ENCODE results near the gene SLC66A1.
A peak's percentile ranks its signal among the peaks of the same experiment; 100 is the strongest.

Gene SLC66A1

DNA sequence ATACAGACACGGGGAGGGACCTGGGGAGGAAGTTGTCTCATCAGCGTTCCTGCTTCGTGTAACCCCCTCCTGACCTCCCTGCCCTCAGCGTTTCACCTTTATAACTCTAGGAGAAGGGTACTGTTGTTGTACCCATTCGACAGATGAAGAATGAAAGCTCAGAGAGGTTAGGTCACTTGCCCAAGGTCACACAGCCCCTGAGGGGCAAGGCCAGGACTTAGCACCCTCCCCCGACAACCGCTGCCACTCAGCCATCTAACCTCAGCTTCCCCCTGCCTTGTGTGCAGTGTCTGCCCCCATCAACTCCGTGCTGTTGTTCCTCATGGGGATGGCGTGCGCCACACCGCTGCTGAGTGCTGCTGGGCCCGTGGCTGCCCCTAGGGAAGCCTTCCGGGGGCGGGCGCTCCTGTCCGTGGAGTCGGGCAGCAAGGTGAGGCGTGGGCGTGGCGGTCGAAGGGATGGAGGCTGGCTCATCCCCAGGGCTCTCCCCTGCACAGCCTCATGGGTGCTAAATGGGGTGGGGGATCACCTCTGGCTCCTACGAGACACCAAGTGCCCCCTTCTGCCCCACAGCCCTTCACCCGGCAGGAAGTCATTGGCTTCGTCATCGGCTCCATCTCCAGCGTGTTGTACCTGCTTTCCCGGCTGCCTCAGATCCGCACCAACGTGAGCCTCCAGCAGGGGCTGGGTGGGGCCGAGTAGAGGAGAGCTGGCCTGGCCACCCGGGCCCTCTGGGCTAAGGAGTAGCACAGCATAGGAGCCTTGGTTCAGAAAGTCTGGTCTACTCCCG lies 14.0 kb downstream of the SLC66A1 start:
- no peak for DNase-seq (ENCODE audit: low spot score)

DNA sequence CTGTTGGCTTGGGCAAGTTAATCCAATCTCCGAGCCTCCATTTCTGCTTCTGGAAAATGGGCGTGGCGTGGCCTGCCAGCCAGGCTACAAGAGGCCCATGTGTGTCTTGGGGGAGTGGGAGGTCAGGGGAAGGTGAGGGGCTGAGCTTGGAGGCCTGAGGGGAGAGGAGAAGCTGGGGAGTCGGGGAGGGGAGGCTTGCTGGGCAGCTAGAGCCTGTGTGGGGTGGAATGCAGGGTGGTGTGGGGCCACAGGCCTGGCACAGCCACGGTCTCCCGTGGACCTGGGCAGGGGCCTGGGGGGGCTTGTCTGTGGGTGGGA lies 14.6 kb downstream of the SLC66A1 start:
- no peak for DNase-seq (ENCODE audit: low spot score)

DNA sequence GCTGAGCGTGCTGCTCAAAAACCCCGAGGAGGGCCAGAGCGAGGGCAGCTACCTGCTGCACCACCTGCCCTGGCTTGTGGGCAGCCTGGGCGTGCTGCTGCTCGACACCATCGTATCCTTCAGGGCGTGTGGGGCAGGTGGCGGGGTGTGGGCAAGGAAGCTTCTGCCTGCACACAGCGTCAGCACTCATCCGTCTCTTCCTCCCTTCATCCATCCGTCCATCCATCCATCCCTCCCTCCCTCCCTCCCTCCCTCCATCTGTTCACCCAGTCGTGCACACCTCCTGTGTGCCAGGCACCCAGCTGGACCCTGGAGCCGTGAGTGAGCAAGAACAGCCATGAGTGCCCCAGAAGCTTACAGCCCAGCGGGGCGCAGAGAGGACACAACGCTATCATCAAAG lies 15.2 kb downstream of the SLC66A1 start:
- DNase-seq (ENCODE audit: low spot score), result no peak

DNA sequence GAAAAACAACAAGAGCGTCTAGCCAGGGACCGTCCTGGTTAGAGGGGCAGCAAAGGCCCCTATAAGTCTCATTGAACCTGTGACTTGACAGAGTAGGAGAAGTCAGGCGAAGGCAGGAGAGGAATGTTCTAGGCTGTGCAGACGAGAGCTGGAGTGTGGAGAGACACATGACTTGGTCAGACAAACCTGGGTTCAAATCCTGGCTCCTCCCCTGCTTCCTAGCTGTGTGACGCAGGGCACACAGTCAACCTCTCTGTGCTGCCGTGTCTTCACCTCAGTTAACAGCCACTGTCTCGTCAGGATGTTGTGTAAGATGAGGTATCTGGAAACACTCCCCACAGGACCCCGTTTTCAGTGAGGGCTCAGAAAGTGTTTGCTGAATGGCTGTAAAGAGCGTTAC lies 15.6 kb downstream of the SLC66A1 start:
- DNase-seq (ENCODE audit: low spot score), result no peak

DNA sequence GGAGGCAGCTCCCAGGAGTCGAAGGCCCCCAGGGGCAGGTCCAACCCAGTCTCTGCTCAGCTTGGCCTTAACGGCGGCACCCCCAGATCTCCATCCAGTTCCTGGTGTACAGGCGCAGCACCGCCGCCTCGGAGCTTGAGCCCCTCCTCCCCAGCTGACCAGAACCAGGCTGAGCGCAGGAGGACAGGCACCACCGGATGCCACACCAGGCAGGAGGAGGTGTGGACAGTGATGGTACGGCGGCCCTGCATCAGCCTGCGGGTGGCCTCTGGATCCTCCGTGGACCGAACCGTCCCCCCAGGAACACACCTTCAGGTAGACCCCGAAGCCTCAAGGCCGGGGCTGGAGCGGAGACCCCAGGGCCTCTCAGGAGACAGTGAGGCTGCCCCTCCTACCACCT lies 16.4 kb downstream of the SLC66A1 start:
- no peak for DNase-seq (ENCODE audit: low spot score)

DNA sequence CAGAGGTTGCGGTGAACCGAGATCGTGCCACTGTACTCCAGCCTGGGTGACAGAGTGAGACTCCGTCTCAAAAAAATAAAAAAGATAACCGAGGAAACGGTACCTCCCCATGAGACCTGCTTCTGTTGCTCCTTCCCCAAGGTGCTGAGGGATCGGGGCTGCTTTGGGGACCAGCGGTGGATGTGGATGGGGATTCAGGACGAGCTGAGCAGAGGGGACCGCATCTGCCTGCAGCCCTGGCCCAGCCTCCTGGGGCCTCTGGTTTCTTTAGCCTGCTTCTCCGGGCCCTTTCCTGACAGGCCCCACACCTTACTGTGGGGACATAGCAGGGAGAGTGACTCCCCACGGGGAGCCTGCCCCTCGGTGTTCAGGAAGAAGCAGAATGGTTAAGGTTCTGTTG lies 17.1 kb downstream of the SLC66A1 start:
- DNase-seq (ENCODE audit: low spot score), result no peak

DNA sequence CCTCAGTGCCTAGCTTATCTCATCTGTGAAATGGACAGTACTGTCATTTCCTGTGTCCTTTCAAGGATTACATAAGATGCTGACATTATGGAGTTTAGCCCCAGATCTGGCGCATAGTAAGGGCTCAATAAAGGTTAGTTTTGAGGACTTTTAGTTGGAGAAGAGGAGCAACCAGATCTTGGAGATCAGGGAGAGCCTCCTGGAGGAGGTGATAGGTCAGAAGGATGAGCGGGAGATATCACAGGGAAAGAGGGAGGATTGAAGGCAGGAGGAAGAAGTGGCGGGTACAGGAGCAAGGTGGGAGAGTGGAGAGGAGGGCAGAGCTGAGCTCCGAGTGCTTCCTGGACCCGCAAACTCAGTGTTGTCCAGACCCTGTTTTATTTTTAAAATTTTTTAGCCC lies 17.5 kb downstream of the SLC66A1 start:
- no peak for DNase-seq (ENCODE audit: low spot score)

DNA sequence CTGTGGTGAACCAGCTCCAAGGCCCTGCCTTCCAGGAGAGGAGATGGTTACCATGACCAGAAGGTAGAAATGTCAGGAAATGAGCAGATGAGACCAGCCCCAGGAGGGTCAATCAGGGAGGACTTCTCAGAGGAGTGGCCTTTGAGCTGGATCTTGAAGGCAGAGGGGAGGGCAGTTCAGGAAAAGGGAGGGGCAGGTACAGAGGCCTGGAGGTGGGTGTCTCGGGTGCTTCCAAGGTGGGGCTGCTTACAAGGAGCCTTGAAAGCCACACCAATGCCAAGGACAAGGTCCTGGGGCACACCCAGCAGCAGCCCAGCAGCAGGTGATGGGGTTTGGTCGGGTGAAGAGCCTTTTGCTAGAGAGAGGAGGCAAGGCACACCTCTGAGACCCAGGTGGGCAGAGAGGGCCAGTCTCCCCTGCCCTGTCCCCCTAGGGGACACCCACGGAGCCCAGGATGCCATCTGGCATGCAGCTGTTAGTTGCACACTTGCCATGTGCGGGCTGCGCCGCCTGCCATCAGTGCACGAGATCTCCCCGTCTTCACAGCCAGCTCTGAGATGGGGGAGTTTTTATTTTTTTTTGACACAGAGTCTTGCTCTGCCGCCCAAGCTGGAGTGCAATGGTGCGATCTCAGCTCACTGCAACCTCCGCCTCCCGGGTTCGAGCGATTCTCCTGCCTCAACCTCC lies 18.5 kb downstream of the SLC66A1 start:
- DNase-seq (ENCODE audit: low spot score), result no peak

DNA sequence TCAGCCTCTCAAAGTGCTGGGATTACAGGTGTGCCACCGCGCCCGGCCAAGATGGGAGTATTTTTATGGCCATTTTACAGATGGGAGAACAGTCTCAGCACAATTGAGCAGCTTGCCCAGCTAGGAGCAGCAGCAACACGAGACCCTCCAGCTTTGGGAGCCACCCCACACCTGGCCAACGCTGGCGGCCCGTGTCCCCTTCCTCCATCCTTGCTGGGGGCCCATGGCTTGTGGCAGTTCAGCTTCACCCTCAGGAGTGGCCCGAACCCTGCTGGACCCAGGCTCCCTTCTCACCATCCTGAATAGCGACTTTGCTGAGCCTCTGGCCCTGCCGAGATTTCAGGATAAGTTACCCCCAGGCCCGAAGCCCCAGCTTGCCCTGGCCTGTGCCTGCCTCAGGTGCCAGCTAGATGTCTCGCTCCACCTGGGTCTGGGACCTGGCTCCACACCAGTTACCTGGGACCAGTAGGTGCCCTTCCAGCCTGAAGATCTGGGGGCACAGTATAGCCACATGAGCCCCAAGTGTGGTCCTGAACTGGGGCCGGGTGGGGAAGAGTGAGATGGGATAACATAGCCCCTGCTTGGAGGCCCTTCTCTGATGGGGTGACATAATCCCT lies 19.2 kb downstream of the SLC66A1 start:
- DNase-seq (ENCODE audit: low spot score), result no peak

DNA sequence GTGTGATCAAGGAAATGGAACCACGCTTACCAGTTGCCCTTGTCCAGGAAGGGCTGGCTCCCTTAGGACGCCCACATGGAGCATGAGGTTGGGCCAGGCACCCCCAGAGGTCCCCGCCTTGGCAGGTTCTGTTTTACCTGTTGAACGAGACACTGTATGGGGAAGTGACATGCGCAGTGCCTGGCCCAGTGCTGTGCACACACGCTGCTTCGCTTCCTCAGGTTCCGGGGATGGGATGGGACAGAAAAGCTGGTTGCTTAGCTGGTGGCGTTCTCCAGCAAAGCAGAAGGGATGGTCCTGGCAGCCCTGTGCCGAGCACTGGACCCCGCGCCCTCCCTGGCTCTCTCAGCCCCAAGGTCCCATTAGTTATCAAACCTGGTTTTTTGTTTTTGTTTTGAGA lies 20.7 kb downstream of the SLC66A1 start:
- no peak for DNase-seq (ENCODE audit: low spot score)

DNA sequence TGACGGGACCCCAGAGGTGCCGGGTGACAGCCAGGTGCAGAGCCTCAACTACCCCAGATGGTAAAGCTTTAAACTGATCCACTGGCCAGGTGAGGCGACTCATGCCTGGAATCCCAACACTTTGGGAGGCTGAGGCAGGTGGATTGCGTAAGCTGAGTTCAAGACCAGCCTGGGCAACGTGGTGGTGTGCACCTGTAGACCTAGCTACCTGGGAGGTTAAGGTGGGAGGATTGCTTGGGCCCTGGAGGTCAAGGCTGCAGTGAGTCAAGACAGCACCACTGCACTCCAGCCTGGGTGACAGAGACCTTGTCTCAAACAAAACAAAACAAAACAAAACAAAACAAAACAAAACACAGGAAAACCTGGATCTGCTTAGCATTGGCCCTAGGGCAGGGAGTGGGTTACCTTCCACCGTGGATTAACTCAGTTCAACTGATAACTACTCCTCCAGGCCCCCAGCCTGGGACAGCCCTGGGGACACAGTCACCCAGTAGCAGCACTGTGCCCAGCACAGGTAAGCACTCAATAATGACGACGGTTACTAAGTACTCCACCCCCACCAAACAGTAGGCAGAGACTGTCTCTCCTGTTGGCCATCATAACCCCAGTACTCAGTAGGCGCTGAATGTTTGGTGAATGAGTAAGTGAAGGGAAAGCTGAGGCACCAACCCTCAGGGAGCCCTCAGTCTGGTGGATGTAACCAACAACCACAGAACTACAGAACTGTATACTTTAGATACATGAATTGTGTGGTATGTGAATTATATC lies 21.6 kb downstream of the SLC66A1 start:
- no peak for DNase-seq (ENCODE audit: low spot score)

DNA sequence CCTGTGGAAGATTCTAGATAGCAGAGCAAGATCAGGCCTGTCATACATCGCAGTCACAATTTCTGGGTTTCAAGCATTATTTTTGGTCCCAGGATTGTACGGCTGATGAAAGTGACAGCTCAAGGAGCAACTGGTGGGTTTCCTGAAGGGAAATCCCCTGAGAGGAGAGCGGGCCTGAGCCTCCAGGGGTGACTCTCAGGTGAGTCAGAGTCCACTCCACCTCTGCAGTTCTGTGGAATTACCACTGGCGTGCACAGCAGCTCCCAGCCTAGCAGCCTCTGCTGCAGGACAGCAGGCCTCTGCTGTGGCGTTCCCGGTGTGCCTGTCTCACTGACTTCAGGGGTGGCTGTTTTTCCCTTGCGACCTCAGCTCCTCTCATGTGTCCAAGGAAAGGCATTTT lies 24.4 kb downstream of the SLC66A1 start:
- no peak for DNase-seq (ENCODE audit: low spot score)

DNA sequence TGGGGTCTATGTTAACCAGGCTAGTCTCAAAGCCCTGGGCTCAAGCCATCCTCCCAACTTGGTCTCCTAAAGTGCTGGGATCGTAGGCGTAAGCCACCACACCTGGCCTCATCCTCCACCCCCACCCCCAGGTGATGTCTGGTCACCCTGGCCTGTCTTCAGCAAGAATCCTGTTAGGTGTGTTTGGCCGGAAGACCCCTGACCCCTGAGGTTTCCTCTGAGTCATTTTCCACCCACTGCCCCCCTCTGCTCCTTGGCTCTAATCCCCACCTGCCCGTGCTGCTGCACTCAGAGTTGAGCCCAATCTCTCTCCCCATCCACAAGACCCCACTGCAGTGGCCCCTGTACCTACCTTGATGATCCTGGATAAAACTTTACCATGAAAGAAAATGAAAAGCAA lies 25.2 kb downstream of the SLC66A1 start:
- DNase-seq (ENCODE audit: low spot score), result no peak

DNA sequence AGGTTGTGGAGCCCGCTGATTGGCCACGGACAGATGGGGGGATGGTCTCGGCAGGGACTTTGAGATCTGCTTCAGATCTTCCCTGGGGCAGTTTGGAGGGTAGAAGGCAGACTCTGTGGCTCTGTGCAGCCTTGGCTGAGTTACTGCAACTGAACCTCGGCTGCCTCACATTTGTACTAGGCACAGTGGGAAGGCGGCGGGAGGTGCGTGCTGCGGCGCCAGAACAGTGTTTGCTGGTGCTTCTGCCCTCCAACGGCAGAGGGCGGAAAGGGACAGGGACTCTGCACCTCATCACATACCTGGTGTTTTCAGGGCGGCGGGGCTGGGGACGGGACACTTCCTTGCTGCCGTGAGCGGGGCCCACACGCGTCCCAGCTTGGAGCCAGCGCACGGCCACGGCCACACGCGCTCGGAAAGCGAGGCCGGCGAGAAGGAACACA lies 26.2 kb downstream of the SLC66A1 start:
- no peak for DNase-seq (ENCODE audit: low spot score)

DNA sequence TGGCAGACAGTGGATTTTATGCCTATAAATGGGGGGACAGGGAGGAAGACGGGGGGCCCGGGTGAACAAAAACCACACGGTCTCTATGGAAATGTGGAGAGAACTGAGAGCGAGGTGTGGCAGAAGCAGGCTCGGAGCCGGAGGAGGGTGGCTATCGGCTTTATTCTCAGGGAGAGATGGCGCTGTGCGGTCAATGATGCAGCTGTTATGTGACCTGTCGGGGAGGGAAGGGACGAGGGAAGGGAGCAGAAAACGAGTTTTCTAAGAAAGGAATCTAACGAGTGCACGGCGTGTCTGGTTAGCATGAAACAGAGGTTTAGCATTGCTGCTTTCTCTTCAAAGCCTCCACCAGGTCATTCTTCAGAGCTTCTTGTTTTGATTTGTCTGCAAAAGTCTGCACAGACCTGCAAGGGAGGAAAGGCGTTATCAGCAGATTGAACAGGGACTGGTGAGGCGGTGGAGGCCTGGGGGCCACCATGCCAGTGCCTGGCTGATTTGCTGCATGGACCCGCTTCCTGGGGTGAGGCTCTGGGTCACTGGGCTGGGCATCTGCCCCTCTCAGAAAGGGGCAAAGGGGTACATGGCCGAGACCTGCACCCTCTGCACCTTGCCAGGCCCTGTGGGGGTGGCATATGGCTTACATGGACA lies 27.2 kb downstream of the SLC66A1 start:
- DNase-seq (ENCODE audit: low spot score), result no peak

DNA sequence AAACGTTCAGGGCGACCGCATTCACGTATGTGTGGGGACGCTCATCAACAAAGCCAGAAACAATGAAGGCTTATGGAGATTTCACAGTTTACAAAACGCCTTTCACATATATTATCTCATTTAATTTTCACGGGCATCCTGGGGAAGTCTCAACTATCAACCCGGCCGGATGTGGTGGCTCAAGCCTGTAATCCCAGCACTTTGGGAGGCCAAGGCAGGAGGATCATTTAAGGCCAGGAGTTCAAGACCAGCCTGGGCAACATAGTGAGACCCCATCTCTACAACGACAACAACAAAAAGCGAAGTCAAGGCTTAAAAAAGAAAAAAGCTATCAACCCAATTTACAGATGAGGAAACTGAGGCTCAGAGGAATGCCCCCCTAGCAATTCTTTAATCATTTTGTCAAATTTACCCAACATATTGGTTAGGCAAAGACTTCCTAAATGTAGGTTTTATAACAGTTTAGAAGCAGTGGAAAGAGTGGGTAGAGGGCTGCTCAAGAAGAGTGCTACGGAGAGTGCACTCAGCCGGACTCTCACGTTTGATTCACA lies 28.3 kb downstream of the SLC66A1 start:
- DNase-seq (ENCODE audit: low spot score), result no peak

DNA sequence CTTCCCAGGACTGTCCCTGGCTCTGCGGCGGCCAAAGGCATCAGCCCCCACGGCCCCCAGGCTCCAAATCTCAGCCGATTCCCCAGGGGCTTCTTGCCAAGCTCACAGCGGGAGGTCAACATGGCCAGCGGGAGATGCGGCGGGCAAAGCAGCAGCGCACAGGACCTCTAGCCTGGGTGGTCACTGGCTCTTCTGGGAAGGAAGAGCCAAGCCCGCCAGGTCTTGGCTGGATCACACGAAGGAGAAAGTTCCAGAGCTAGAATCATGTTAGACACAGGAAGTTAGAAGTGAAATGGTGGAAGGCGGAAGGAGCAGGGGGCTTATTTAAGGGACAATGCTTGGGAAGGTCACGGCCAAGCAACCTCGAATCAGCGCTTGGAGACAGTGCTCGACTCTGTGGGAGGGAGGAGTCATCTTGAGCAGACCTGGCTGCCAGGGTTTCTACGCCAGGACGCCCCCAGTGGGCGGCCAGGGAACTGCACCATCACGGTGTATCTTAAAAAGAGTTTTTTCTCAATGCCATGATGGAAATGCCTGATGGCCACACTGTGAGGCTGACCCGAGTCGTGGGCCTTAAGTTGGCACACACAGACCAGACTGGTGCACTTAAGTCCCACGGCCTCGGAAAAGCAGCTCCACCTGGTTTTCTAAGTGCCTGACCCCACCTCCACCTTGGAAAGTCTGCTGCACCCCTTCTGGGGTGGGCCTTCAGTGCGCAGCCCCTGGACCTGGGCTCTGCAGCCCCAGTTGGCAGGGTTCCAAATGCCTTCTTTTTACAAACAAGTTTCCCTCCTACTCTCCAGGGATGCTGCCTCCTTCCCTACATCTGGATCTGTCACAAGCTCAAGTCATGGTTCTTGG lies 29.3 kb downstream of the SLC66A1 start:
- DNase-seq (ENCODE audit: low spot score), result peak; percentile 84

DNA sequence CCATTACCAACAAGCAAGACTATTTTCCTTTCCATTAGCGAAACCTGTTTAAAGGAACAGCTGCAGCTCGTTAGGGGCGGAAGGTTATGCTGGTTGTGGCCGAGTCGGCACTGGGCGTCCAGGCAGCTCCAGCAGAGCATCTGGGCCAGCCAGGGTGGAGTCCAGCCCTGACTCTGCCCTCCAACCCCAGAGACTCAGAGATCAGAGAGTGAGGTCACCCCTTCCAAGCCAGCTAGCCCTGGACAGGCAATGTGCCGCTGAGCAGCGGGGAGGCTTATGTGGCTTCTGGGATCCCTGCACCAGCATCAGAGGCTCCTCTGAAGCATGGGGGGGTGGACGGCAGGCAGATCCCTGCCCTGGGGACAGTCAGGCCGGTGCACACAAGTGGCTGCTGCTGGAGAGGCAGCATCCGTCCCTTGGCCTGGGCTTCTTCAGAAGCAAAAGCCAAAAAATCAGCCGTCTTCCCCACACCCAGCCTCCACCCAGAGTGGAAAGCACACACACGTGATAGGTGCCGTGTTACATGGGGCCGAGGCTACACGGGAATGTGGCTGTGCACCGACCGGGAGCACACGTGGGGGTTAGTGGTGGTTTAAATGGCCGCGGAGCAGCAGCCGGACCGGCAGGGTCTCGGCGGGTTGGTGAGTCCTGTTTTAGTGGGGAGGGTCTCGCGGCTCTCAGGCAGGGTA lies 30.1 kb downstream of the SLC66A1 start:
- DNase-seq (ENCODE audit: low spot score), result no peak

DNA sequence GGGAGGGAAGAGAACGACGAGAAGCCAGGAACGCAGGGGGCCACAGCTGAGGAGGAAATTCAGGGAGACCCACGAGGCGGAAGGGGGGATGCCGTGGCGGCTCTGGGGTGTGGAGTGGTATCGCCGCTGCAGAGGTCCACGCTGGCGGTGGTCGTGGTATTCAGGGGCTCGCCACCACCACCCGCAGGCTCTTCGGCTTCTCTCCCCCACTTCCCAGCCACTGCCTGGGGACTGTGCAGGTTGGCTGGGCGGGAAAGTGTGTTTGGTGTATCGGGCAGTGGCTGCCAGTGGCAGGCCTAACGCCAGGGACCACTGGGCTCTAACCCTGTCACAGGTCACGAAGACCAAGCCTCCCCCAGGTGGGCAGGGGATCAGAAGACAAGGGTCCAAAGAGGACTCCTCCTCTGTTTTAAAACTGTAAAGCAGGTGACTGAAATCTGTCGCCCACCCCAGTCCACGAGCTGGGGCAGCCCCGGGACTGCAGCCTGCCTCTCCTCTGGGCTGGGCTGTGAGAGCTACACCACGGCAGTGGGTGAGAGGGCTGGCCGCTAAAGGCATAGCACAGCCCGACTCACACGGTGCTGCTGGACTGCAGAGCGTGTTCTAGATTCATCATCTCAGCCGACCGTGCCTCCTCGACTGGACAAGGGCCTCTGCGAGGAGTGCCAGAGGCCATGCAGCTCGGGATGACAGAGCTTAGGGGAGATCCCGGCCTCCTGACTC lies 30.9 kb downstream of the SLC66A1 start:
- no peak for DNase-seq (ENCODE audit: low spot score)

Measured in D341Med (cell line).